Neural progenitor cell (in vitro differentiated cells): Measurements from ENCODE around the gene INPP5E. TPM values are rescaled to one million over a fixed set of nuclear protein-coding genes. Genes with fewer than 3 reads are reported as not detected.

ENCODE experiments used
- DNase-seq: peaks from one replicate; pipeline ENCODE4 v3.0.0-alpha.2; 2016; ENCODE audit warnings: low spot score
- H2AFZ ChIP-seq: fragments of 200-600 bp; sonication (generic); replicated peaks from 2 replicates; pipeline ENCODE4 v1.6.1; 2016; ENCODE audit warnings: antibody characterized with exemption
- H3F3A ChIP-seq: fragments of 200-600 bp; sonication (generic); 2 replicates; pipeline ENCODE4 v1.6.1; 2016; ENCODE audit warnings: antibody characterized with exemption, low read depth
- H3K27ac ChIP-seq: fragments of 200-600 bp; sonication (generic); 2 replicates; pipeline ENCODE4 v1.5.1; 2016; ENCODE audit warnings: mild to moderate bottlenecking
- H3K27me3 ChIP-seq: fragments of 200-600 bp; sonication (generic); 2 replicates; pipeline ENCODE4 v1.6.1; 2016; ENCODE audit warnings: mild to moderate bottlenecking, moderate library complexity
- H3K36me3 ChIP-seq: fragments of 200-600 bp; sonication (generic); 2 replicates; pipeline ENCODE4 v1.5.1; 2016
- H3K4me1 ChIP-seq: fragments of 200-600 bp; sonication (generic); 2 replicates; pipeline ENCODE4 v1.6.1; 2016; ENCODE audit warnings: mixed run types
- H3K4me2 ChIP-seq: fragments of 200-600 bp; sonication (generic); 2 replicates; pipeline ENCODE4 v1.6.1; 2016
- H3K4me3 ChIP-seq: fragments of 200-600 bp; sonication (generic); 2 replicates; pipeline ENCODE4 v1.5.1; 2016
- H3K79me2 ChIP-seq: fragments of 200-600 bp; sonication (generic); 2 replicates; pipeline ENCODE4 v1.6.1; 2016; ENCODE audit warnings: low read depth
- H3K9ac ChIP-seq: fragments of 200-600 bp; sonication (generic); 2 replicates; pipeline ENCODE4 v1.6.1; 2016
- H3K9me3 ChIP-seq: fragments of 200-600 bp; sonication (generic); 2 replicates; pipeline ENCODE4 v1.5.1; 2016; ENCODE audit warnings: low read depth
- H4K20me1 ChIP-seq: fragments of 200-600 bp; sonication (generic); 2 replicates; pipeline ENCODE4 v1.6.1; 2016; ENCODE audit warnings: low read depth
- H3K27ac Mint-ChIP-seq: 3 replicates; pipeline ENCODE4 v1.8.0; 2021; ENCODE audit warnings: mixed read lengths
- H3K27me3 Mint-ChIP-seq: 2 replicates; pipeline ENCODE4 v1.8.0; 2022; ENCODE audit warnings: low read depth, mild to moderate bottlenecking, inconsistent platforms, moderate library complexity, mixed read lengths; ENCODE audit not compliant: insufficient read depth
- H3K36me3 Mint-ChIP-seq: 3 replicates; pipeline ENCODE4 v1.8.0; 2021; ENCODE audit warnings: mixed read lengths
- H3K4me1 Mint-ChIP-seq: 3 replicates; pipeline ENCODE4 v1.8.0; 2021; ENCODE audit warnings: mixed read lengths
- H3K4me3 Mint-ChIP-seq: 3 replicates; pipeline ENCODE4 v1.8.0; 2021; ENCODE audit warnings: mild to moderate bottlenecking, moderate library complexity, mixed read lengths
- H3K9me3 Mint-ChIP-seq: 3 replicates; pipeline ENCODE4 v1.8.0; 2020; ENCODE audit warnings: mixed read lengths
- EZH2 ChIP-seq: fragments of 200-600 bp; sonication (generic); IDR thresholded peaks from 2 replicates; pipeline ENCODE4 v1.6.1; 2017; ENCODE audit warnings: antibody characterized with exemption, mild to moderate bottlenecking, moderate library complexity
- EZH2phosphoT487 ChIP-seq: fragments of 200-600 bp; sonication (generic); IDR thresholded peaks from 2 replicates; pipeline ENCODE4 v1.6.1; 2017; ENCODE audit warnings: antibody characterized with exemption
- total RNA-seq: library from RNA; depleted of rRNA; stranded (reverse); fragments of >200 nt; gene quantifications from 2 replicates; pipeline ENCODE4 v1.2.3, GENCODE V29; 2015; ENCODE audit warnings: low replicate concordance
- TF ChIP-seq, protein P1 (sequence below): fragments of 200-600 bp; sonication (generic); IDR thresholded peaks from 2 replicates; pipeline ENCODE4 v1.5.1; 2017; ENCODE audit warnings: antibody characterized with exemption, mild to moderate bottlenecking

The INPP5E gene
- total RNA-seq, 1 donor from 2014 or later, result 8.8 TPM

DNA sequence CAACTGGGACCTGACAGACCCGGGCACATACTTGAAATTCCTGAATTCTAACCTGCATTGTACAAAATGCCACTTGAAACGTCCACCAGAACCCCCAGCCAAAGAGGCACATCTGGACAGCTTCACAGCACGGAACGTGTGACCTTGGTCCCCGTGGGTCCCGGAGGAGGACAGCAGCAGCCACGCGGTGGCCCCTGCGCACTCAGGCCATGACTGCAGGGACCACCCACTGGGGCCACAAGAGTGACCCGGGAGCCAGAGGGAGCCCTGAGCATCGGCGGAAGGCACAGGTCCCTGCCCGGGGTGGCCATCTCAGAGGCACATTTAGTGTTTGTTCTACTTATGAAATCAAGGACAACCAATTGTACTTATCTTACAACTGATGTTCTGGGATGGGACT lies 37.6 kb downstream of the INPP5E start:
- Histone ChIP-seq H3K79me2 (peaks cover 24% of the 10 kb centered on the region), H3K27me3 (no peaks in the 10 kb centered on the region), H2AFZ (no peak overlapping the region), H3F3A (peaks cover 18% of the 10 kb centered on the region), H3K4me3 (no peak overlapping the region), H3K27ac (no peak overlapping the region), H3K9me3 (no peaks in the 10 kb centered on the region), H3K4me1 (no peaks in the 10 kb centered on the region), H4K20me1 (peaks cover 17% of the 10 kb centered on the region), H3K9ac (no peak overlapping the region), H3K4me2 (no peak overlapping the region), H3K36me3 (peaks cover 3% of the 10 kb centered on the region)
- TF ChIP-seq EZH2phosphoT487 (no peak), EZH2 (no peak)
- TF ChIP-seq, protein P1, sequence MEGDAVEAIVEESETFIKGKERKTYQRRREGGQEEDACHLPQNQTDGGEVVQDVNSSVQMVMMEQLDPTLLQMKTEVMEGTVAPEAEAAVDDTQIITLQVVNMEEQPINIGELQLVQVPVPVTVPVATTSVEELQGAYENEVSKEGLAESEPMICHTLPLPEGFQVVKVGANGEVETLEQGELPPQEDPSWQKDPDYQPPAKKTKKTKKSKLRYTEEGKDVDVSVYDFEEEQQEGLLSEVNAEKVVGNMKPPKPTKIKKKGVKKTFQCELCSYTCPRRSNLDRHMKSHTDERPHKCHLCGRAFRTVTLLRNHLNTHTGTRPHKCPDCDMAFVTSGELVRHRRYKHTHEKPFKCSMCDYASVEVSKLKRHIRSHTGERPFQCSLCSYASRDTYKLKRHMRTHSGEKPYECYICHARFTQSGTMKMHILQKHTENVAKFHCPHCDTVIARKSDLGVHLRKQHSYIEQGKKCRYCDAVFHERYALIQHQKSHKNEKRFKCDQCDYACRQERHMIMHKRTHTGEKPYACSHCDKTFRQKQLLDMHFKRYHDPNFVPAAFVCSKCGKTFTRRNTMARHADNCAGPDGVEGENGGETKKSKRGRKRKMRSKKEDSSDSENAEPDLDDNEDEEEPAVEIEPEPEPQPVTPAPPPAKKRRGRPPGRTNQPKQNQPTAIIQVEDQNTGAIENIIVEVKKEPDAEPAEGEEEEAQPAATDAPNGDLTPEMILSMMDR, result no peak
- no peaks in the 10 kb centered on the region for H3K9me3 Mint-ChIP-seq
- no peak overlapping the region for H3K27ac Mint-ChIP-seq
- DNase-seq, result no peak
- peaks cover 16% of the 10 kb centered on the region for H3K36me3 Mint-ChIP-seq
- peaks cover 14% of the 10 kb centered on the region for H3K4me1 Mint-ChIP-seq
- H3K4me3 Mint-ChIP-seq, result no peak overlapping the region
- peaks cover 10% of the 10 kb centered on the region for H3K27me3 Mint-ChIP-seq

DNA sequence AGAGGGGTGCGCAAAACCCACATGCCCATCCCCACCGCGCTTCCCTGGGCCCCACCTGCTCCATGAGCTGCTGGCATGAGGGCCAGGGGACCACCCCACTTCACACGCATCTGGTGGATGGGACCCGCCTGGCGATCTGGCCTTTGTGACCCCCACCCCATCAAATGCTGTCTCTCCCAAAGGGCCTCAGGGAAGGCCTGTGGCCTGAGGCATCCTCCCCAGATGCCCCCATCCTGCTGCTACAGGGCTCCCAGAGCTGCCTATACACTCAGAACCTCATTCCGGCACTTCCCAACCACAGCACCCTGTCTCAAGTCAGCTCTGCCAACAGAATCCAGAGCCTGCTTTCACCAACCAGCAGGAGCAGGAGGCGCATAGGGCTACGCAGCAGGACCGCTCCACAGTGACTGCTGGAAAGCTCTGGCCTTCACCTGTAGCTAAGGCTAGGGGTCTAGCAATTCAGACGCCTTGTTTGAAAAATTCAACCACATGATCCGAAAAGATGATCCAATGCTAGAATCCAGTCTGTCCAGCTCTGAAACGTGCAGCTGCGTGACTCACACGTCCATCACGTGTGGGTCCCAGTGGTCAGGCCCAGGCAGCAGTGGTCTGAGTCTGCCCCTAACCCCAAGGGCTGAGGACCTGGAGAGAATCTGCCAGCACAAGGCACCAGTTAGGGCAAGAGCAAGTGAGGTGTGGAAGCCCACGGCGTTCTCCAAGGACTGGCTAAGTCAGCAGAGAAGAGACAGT lies 38.3 kb downstream of the INPP5E start:
- peaks cover 14% of the 10 kb centered on the region for H3K4me1 Mint-ChIP-seq
- Histone ChIP-seq H3K4me3 (no peak overlapping the region), H2AFZ (no peak overlapping the region), H4K20me1 (peaks cover 20% of the 10 kb centered on the region), H3K27me3 (no peaks in the 10 kb centered on the region), H3K36me3 (peaks cover 3% of the 10 kb centered on the region), H3K4me2 (no peak overlapping the region), H3F3A (peaks cover 18% of the 10 kb centered on the region), H3K4me1 (no peaks in the 10 kb centered on the region), H3K9ac (no peak overlapping the region), H3K9me3 (no peaks in the 10 kb centered on the region), H3K27ac (no peak overlapping the region), H3K79me2 (peaks cover 24% of the 10 kb centered on the region)
- H3K27ac Mint-ChIP-seq, result no peak overlapping the region
- H3K36me3 Mint-ChIP-seq, result peaks cover 20% of the 10 kb centered on the region
- no peaks in the 10 kb centered on the region for H3K9me3 Mint-ChIP-seq
- TF ChIP-seq EZH2 (no peak), EZH2phosphoT487 (no peak)
- TF ChIP-seq, protein P1, result no peak
- peak overlapping the region; percentile 50 for H3K4me3 Mint-ChIP-seq
- no peak for DNase-seq
- peaks cover 7% of the 10 kb centered on the region for H3K27me3 Mint-ChIP-seq

DNA sequence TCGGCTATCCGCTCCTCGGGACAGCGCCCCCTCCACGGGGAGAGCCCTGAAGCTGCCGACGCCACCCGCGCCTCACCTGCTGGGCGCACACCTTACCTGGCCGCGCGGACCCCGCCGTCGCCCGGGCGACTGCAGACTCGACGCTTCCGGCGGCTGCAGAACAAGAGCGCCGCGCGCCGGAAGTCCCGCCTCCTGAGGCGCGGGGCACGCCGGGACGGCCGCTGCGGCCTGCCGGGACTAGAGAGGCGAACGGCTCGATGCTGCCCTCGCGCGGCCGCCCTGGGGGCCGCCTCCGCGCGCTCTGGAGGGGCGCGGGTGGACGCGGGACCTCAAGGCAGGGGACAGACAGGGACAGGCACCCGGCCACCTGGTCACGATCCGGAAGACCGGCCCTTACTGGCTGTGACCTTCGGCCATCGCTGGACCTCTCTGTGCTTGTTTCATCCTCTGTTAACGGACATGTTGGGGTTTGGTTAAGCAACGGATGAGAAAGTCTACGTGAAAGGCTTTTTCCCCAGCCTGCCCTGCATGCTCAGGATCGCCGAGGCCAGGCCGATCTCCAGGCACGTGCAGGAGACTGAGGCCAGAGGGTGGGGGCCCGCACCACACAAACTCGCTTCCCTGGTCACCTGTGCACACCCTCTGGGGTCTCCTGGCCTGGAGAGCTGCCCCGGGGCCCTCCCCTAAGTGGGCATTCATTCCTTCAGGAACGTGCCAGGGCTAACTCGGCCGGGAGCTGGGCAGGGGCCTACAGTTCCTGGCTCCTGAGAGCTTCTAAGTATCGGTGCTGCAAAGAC lies 39.4 kb downstream of the INPP5E start, which contains the start of gene SNAPC4:
Gene SNAPC4, minus strand, starts transcription at position 133 of the 797 bp plus-strand sequence. CDS start 1,742 bp downstream, outside the sequence.
- peak within 1 kb of the TSS; percentile 39 for H3K27ac Mint-ChIP-seq
- TF ChIP-seq EZH2phosphoT487 (no peak), EZH2 (peak; percentile 35)
- TF ChIP-seq, protein P1, result peak; percentile 90

More for the DNA sequence above, 39.4 kb downstream of the INPP5E start, which contains the start of gene SNAPC4:
- Histone ChIP-seq H3F3A (peaks cover 18% of the 10 kb centered on the region), H3K9ac (peak within 1 kb of the TSS; percentile 84), H3K4me2 (peak within 1 kb of the TSS; percentile 85), H3K79me2 (peaks cover 24% of the 10 kb centered on the region), H3K36me3 (no peaks in the 10 kb centered on the region), H3K27me3 (no peaks in the 10 kb centered on the region), H3K4me3 (peak within 1 kb of the TSS; percentile 99), H3K27ac (no peak within 1 kb of the TSS), H3K4me1 (no peaks in the 10 kb centered on the region), H4K20me1 (peaks cover 20% of the 10 kb centered on the region), H2AFZ (peak within 1 kb of the TSS; percentile 51), H3K9me3 (no peaks in the 10 kb centered on the region)
- DNase-seq, result peak; percentile 96
- Mint-ChIP-seq H3K36me3 (peaks cover 20% of the 10 kb centered on the region), H3K27me3 (peaks cover 7% of the 10 kb centered on the region), H3K4me1 (peaks cover 14% of the 10 kb centered on the region), H3K4me3 (peak within 1 kb of the TSS; percentile 92), H3K9me3 (no peaks in the 10 kb centered on the region)
